GM19455 (cell line): ENCODE measurements around the gene ZNF628.

Experiments used
- ATAC-seq: cut with Tn5 transposase; IDR thresholded peaks from one replicate; pipeline ENCODE4 v1.9.1; 2021; ENCODE audit not compliant: unreplicated experiment

The ZNF628 gene

DNA sequence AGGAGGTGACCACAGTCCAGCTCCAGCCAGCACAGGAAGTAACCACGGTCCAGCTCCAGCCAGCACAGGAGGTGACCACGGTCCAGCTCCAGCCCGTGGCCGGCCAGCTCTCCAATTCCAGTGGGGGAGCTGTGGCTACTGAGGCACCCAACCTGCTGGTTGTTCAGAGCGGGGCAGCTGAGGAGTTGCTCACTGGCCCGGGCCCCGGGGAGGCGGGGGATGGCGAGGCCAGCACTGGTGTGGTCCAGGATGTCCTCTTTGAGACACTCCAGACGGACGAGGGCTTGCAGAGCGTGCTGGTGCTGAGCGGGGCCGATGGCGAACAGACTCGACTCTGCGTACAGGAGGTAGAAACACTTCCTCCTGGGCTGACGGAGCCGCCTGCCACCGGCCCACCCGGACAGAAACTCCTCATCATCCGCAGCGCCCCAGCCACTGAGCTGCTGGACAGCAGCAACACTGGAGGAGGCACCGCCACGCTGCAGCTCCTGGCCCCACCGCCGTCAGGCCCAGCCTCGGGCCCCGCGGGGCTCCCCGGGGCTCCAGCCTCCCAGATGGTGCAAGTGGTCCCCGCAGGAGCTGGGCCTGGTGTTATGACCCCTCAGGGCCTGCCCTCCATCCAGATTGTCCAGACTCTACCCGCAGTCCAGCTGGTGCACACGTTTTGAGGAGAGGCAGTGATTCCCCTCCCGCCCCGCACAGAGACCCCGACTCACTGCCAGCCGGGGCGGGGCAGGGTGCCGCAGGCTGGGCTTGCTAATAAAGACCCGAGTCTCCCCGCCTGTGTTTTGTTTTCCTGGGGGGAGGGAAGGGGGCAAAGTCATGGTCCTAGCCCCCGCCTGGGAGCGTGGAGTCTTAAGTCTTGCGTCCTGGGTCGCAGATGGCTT is 7.5 kb downstream of the ZNF628 start:
- no peak for ATAC-seq

DNA sequence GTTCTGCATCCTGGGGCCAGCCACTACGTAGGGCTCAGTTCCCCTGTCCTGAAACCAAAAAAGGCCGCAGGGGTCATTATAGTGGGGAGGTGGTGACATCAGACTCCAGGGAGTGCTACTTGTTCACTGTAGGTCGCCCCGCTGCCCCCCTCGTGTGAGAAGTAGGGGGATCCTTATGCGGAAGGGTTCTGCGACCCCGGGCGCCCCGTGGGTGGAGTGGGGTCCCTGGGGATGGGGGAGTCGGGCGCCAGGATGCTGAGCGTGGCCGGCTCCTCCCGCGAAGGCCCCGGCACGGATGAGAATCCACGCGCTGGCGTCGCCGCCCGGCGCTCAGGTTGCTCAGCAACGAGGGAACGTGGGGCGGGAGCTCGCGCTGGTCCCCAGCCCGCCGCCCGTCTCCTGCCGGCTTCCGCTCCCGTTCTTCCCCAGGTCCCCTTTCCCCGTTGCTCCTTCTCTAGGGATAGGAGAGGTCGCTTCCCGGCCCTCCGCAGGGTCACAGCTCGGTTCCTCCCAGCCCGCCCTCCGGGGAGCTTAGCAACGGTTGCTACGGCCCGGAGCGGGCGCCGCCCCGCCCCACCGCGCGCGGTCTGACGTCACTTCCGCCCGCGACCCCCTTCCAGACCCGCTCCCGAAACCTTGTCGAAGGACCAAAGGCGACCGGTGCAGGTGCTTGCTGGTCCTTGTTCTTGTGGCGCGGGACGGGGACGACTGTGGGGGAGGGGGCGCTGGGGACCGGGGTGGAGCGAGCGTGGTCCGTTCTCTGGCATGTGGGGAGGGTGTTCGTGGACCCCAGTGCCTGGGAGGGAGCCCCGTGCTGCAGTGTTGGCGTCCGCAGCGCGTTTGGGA is 8.4 kb downstream of the ZNF628 start, which contains the start of gene NAT14:
Gene NAT14 (plus strand): TSS at position 596 of the 846 bp plus-strand sequence. CDS start 521 bp downstream, outside the sequence.
- ATAC-seq = no peak

DNA sequence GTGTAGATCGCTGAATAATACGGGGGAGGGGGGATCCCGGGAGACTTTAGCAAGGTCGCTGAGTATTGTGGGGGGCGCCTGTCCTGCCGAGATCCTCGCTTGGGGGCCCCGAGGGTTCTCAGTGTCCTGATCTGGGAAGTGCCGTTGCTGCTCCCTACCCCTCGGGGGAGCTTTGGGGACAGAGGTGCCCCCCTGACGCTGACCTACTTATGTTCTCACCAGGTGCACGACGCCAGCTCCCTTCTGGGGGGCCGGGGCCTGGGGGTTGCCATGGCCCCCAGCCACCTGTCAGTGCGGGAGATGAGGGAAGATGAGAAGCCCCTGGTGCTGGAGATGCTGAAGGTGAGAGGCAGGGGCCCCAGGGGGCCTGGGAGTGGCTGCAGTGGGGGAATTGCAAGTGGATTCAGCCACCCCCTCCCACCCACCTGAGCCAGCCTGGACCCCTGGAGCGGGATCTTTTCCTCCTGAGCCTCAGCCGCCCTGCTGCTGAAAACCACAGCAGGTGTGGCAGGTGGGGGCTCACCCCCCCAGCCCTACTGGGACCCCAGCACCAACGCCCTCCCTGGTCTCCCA is 9.1 kb downstream of the ZNF628 start:
- ATAC-seq = no peak

DNA sequence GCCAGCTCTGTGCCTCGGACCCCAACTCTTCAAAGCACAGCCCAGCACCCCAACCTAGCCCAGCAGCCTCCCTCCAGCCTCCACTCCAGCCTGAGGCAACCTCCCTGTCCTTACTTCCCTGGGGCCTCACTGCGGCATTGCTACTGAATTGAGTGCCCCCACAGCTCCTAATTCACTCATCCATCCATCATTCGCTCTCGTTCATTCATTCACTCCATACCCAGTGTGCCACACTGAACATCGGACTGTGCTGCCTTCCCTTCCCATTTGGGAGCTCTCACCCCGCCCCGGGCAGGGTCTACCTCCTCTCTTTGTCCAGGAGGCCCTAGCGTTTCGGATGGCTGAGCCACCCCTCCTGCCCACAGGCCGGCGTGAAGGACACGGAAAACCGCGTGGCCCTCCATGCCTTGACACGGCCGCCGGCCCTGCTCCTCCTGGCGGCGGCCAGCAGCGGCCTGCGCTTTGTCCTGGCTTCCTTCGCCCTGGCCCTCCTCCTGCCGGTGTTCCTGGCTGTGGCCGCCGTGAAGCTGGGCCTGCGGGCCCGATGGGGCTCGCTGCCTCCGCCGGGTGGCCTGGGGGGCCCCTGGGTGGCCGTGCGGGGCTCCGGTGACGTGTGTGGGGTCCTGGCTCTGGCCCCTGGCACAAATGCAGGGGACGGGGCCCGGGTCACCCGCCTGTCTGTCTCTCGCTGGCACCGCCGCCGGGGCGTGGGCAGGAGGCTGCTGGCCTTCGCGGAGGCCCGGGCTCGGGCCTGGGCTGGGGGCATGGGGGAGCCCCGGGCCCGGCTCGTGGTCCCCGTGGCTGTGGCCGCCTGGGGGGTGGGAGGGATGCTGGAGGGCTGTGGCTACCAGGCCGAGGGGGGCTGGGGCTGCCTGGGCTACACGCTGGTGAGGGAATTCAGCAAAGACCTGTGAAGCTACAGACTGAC is 9.9 kb downstream of the ZNF628 start:
- ATAC-seq = no peak

DNA sequence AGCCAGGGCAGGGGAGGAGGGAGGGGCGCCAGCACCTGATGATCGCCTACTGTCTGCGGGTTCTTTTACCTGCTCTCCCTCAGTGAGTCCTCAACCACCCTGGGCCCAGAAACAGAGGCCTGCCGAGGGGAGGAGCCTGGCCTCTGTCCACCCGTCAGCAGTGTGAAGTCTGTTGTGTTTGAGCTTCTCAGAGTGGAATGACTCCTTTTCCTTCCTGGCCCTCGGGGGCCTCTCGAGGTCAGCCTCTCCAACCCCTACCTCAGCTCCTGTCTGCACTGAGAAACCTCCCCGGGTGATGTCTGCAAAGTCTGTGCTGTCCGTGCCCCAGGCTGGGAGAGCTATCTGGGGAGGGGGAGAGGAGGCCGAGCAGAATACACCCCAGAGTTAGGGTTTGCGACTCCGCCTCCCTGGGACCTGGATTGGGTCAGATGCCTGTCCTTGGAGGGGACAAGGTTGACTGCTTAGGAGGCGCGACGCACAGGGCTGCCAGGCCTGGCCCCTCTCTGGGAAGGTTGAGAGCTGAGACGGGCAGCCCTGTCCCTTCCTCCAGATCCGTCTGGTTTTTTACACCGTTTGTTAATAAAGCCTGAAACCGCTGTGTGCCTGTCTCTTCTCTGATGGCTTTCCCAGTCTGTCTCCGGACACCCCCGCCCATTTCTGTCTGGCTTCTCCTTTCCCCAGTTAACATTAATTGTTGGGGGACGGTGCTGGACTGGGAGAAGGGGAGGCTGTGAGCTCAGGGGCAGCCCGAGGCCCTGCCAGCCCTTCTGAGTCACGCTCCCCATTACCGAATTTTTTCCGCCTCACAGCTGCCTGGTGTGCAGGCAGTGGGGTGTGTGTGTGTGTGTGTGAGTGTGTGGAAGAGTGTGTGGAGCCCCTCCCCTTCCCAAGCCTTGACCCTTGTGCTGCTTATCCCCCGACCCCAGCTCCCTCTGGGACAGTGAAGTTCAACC is 10.8 kb downstream of the ZNF628 start:
- no peak for ATAC-seq

DNA sequence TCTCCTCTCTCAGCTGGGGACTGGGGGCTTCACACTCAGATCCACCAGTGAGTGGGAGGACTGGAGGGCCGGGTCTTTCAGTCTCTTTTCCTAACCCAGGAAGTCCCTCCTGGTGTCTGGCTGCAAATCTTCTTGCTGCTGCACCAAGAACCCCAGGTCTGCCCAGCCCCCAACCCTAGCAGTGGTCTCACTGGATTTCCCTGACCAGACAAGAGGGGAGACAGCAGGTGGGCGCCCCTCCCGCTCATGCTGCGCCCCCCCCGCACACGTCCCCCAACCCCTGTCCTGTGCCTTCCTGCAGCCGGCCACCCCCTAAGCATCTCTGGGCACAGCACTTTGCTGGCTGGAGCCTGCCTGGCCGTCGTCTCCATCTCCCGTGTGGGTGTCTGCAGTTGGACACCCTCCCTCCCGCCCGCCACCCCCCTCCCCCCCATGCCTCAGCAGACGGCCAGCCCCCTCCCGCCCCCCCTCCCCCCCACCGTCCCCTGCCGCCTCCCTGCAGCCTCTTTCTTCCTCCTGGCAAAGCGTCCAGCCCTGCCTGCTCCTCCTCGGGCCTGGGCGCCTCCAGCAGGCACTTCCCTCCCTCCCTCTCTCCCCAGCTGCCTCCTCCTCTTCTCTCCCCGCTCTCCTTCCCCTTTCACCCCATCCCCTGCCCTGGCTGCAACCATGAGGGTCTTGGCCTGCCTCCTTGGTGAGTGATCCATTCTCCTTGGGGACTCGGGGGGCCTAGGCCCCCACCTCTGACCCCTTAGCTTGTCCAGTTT is 11.7 kb downstream of the ZNF628 start, which contains the start of gene SSC5D:
Gene SSC5D (plus strand): TSS at position 513 of the 764 bp plus-strand sequence. CDS start 154 bp downstream, at position 667.
- ATAC-seq = no peak

DNA sequence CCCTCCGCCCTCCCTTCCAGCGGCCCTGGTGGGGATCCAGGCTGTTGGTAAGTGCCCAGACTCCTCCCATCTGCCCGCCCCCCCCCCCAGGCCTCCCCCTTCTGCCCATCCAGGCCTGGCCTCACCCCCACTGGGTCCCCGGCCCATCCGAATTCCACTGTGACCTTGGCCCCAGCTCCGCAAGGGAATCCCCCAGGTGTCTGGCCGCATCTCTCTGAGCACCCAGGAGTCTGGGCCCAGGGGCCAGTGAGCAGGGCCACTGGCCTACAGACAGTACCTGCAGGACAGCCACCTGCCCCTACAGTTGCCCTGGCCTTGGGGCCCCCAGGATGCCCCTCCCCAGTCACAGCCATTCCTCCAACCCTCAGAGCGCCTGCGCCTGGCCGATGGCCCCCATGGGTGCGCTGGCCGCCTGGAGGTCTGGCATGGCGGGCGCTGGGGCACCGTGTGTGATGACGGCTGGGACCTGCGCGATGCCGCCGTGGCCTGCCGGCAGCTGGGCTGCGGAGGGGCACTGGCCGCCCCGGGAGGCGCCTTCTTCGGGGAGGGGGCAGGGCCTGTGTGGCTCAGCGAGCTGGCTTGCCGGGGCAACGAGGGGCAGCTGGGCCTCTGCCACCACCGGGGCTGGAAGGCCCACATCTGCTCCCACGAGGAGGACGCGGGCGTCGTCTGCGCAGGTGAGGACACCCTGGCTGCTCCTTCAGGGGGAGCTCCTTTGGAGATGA is 12.7 kb downstream of the ZNF628 start:
- no peak for ATAC-seq

DNA sequence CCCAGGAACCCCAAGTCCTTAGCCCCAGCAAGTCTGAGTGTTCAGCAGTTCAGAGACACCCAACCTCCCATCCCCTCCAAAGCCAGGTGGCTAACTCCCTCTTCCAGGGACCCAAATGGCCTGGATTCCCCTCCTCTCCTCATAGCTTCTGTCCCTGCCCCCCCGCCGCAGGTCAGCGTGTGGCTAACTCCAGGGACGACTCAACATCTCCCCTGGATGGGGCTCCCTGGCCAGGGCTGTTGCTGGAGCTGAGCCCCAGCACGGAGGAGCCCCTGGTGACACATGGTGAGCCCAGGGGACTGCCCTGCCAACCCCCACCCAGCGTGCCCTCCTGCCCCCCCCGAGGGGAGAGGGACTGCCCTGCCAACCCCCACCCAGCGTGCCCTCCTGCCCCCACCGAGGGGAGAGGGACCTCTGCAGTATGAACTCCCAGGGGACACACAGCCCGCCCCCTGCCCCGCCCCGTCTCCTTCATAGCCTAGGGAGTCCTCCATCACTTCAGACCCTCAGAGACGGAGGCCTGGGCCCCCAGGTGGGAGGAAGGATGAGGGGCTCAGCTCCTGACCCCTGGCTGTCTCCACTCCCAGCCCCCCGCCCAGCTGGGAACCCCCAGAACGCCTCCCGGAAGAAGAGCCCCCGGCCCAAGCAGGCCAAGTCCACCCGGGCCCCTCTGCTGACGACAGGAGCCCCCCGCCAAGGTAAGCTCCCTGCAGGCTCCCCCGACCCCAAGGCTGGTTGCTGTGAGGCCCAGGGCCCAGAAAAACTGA is 13.5 kb downstream of the ZNF628 start:
- no peak for ATAC-seq

DNA sequence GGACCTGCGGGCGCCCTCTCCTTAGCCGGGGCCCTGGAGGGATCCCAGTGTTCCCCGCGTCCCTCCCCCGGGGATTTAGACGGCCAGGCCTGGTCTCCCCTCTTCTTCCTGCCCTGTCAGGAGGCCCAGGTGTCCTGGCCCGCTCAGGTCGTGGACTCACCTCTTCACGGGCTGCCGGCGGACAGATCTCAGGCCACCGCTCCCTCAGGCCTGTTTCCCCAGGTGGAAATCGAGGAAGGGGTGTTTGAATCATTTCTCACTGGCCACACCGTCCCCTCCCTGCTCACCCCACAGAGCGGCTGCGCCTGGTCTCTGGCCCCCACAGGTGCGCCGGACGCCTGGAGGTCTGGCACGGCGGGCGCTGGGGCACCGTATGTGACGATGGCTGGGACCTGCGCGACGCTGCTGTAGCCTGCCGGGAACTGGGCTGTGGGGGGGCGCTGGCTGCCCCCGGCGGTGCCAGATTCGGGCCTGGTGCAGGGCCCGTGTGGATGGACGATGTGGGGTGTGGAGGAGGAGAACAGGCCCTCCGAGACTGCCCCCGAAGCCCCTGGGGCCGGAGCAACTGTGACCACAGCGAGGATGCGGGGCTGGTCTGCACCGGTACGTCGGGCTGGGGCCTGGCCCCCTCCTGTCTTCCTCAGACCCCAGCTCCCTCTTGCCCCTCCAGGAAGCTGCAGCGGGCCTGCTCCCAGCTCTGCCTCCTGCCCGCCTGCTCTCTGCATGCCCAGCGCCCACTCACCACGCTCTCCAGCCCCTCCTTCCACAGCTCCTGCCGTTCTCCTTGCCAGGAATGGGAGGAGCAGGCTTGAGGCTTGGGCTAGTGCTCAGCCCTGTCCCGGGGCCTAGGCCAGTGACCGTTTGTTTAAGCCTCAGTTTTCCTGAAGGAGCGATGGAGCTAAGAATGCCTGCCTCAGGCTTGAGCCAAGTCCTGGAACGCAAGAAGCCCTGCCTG is 14.3 kb downstream of the ZNF628 start:
- ATAC-seq = no peak

DNA sequence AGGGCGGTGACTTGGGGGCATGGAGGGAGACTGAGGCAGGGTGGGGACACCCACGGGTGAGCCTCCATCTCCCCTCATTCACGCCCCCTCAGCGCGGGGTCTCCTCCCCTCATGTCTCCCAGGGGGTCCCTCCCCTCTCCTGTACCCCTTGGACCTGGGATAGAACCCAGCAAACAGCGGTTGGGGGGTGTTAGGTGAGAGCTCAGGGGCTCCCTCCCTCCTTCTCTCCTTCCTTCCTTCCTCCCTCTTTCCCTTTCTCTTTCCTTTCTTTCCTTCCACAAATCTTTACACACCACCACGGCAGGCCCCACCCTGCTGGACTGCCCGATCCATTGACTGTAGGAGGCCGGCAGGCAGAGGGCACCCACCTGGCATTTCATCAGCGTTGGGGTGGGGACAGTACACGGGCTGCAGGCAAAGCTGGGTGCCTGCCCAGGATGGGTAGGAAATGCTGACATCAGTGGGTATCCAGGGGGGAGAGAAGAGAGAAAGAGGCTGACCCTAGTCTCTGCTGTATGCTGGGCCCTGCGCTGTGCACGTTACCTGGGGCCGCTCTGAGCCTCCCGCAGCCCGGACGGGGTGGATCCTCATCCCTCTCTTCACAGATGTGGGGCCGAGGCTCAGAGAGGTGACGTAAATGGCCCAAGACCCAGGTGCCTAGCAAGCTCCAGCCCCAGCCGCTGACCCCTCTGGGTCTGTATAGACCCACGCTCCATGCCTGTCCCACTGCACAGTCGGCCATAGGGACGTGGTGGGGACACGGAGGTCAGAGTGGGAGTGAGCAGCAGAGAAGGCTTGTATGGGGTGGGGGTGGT is 15.3 kb downstream of the ZNF628 start:
- no peak for ATAC-seq

DNA sequence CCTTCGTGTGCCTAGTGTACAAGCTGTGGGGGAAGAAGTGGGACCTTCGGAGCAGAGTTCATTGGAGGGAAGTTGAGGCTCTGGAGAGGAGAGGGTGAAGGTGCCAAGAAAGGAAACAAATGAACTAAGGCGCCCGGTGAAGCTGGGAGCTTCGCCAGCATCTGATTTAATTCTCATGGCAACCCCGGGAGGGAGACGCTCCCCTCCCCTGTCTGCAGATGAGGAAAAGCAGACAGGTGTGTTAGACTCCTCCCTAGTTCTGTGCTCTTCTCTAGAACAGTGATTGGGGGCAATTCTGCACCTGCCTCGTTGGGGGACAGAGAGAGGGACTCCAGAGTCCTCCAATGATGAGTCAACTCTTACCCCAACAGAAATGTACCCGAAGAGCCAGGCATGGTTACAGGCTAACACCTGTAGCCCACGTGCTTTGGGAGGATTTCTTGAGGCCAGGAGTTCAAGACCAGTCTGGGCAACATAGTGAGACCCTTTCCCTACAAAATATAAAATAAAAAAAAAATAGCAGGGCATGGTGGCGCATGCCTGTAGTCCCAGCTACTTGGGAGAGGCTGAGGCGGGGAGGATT is 16.0 kb downstream of the ZNF628 start:
- ATAC-seq = no peak

DNA sequence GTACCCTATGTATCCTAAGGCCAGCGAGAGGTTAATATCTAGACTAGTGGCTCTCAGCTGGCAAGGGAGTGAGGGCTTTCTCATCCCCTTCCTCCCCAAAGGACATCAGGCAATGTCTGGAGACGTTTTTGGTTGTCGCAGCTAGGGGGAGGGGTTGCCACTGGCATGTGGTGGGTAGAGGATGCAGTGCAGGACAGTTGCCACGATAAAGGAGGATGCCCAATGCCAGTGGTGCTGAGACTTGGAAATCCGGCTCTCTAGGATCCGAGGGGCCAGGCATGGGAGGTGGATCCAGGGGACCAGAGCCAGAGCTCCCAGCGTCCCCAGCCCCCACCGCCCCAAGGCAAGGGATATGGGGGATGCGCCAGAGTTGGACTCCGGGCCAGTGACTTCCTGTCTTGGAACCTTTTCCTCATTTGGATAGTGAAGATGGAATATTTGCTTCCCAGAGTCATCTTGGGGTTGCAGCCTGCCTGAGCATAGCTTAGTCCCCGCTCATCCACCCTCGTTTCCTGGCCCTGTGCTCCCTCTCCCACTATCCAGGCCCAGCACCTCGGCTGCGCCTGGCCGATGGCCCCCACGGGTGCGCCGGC is 16.7 kb downstream of the ZNF628 start:
- ATAC-seq = no peak

DNA sequence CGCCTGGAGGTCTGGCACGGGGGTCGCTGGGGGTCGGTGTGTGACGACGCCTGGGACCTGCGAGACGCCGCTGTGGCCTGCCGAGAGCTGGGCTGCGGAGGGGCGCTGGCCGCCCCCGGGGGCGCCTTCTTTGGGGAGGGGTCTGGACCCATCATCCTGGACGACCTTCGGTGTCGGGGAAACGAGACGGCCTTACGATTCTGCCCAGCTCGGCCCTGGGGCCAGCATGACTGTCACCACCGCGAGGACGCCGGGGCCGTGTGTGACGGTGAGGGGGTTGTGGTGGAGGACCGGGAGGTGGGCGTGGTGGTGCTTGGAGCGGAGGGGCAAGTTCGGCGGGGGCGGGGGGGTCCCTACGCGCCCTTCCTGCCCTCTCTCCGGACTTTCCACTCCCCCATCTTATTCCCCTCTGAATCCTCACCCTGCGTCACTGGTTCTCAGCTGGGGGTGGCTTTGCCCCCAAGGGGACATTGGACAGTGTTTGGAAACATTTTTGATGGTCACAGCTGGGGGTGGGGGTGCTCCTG is 17.3 kb downstream of the ZNF628 start:
- no peak for ATAC-seq

DNA sequence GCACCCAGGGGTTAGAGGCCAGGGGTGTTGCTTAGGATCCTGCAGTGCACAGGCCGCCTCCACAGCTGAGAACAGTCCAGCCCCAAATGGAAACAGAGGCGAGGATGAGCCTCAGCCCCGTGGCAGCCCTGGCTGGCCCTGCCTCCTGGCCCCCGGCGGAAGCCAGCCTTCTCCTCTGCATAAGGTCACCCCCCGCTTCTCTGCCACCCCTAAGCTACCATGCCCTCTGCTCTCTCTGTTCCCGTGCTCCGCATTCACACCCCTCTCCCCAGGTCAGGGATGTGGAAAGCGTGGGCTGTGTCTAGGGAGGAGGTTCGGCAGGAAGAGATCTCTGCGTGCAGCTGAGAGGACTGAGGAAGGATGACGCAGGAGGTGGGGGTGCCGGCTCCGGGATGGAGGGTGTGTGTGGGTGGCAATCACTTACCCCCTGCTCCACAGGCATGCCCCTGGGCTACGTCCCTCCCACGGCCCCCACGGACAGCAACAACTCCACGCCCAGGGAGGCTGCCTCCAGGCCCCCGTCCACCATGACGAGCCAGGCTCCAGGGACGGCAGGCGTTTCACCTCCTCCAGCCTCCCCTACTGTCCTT is 17.9 kb downstream of the ZNF628 start:
- no peak for ATAC-seq
